Brain pericyte (primary cell): ENCODE results near the gene AFP.

ENCODE experiments used
- DNase-seq: peaks from one replicate; pipeline ENCODE4 v3.0.0-alpha.2; 2012; ENCODE audit warnings: low read depth, low spot score

The AFP gene

GRCh38 chr4:73414936-73415271, 21.1 kb upstream of the AFP start:
- DNase-seq = no peak

- no peak for DNase-seq
These were observed 20.2 kb upstream of the AFP start for GRCh38 chr4:73415807-73416238.

GRCh38 chr4:73416423-73417087, 19.5 kb upstream of the AFP start:
- no peak for DNase-seq

- no peak for DNase-seq
These were observed 18.7 kb upstream of the AFP start for GRCh38 chr4:73417342-73417741.

DNA sequence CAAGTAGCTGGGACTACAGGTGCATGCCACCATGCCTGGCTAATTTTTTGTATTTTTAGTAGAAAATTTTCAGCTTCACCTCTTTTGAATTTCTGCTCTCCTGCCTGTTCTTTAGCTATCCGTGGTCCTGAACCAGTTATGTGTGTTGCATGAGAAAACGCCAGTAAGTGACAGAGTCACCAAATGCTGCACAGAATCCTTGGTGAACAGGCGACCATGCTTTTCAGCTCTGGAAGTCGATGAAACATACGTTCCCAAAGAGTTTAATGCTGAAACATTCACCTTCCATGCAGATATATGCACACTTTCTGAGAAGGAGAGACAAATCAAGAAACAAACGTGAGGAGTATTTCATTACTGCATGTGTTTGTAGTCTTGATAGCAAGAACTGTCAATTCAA, 18.0 kb upstream of the AFP start:
- no peak for DNase-seq

GRCh38 chr4:73418677-73419076, 17.3 kb upstream of the AFP start:
- no peak for DNase-seq

DNA sequence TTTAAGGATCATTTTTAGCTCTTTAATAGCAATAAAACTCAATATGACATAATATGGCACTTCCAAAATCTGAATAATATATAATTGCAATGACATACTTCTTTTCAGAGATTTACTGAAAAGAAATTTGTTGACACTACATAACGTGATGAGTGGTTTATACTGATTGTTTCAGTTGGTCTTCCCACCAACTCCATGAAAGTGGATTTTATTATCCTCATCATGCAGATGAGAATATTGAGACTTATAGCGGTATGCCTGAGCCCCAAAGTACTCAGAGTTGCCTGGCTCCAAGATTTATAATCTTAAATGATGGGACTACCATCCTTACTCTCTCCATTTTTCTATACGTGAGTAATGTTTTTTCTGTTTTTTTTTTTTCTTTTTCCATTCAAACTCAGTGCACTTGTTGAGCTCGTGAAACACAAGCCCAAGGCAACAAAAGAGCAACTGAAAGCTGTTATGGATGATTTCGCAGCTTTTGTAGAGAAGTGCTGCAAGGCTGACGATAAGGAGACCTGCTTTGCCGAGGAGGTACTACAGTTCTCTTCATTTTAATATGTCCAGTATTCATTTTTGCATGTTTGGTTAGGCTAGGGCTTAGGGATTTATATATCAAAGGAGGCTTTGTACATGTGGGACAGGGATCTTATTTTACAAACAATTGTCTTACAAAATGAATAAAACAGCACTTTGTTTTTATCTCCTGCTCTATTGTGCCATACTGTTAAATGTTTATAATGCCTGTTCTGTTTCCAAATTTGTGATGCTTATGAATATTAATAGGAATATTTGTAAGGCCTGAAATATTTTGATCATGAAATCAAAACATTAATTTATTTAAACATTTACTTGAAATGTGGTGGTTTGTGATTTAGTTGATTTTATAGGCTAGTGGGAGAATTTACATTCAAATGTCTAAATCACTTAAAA, 16.6 kb upstream of the AFP start:
- no peak for DNase-seq

GRCh38 chr4:73420615-73421014, 15.4 kb upstream of the AFP start:
- DNase-seq = no peak

DNA sequence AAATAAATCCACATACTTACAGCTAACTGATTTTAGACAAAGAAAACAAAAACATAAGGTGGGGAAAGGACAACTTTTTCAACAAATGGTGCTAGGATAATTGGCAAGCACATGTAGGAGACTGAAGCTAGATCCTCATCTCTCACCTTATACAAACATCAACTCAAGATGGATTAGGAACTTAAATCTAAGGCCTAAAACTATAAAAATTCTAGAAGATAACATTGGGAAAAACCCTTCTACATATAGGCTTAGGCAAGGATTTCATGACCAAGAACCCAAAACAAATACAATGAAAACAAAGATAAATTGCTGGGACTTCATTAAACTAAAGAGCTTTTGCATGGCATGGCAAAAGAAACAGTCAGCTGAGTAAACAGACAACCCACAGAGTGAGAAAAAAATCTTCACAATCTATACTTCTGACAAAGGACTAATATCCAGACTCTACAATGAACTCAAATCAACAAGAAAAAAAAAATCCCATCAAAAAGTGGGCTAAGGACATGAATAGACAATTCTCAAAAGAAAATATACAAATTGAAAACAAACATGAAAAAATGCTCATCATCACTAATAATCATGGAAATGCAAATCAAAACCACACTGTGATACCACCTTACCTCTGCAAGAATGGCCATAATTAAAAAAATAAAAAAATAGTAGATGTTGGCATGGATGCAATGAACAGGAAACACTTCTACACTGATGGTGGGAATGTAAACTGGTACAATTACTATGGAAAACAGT, 14.1 kb upstream of the AFP start:
- DNase-seq = no peak

GRCh38 chr4:73422458-73422752, 13.6 kb upstream of the AFP start:
- no peak for DNase-seq

GRCh38 chr4:73423184-73423583, 12.8 kb upstream of the AFP start:
- DNase-seq = no peak

- DNase-seq = no peak
These were observed 9.4 kb upstream of the AFP start for GRCh38 chr4:73426666-73427065.

- no peak for DNase-seq
These were observed 6.9 kb upstream of the AFP start for GRCh38 chr4:73429118-73429517.

GRCh38 chr4:73429826-73430587, 6.0 kb upstream of the AFP start:
- DNase-seq = no peak

- DNase-seq = no peak
These were observed 4.2 kb upstream of the AFP start for GRCh38 chr4:73431813-73432168.

- DNase-seq = no peak
These were observed 3.6 kb upstream of the AFP start for GRCh38 chr4:73432169-73433000.

DNA sequence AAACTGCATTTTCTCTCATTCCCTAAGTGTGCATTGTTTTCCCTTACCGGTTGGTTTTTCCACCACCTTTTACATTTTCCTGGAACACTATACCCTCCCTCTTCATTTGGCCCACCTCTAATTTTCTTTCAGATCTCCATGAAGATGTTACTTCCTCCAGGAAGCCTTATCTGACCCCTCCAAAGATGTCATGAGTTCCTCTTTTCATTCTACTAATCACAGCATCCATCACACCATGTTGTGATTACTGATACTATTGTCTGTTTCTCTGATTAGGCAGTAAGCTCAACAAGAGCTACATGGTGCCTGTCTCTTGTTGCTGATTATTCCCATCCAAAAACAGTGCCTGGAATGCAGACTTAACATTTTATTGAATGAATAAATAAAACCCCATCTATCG, 2.9 kb upstream of the AFP start:
- DNase-seq = no peak

DNA sequence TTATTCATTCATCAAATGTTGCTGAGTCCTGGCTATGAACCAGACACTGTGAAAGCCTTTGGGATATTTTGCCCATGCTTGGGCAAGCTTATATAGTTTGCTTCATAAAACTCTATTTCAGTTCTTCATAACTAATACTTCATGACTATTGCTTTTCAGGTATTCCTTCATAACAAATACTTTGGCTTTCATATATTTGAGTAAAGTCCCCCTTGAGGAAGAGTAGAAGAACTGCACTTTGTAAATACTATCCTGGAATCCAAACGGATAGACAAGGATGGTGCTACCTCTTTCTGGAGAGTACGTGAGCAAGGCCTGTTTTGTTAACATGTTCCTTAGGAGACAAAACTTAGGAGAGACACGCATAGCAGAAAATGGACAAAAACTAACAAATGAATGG, 1.7 kb upstream of the AFP start:
- no peak for DNase-seq

- no peak for DNase-seq
These were observed 895 bp downstream of the AFP start for GRCh38 chr4:73436674-73437557.

DNA sequence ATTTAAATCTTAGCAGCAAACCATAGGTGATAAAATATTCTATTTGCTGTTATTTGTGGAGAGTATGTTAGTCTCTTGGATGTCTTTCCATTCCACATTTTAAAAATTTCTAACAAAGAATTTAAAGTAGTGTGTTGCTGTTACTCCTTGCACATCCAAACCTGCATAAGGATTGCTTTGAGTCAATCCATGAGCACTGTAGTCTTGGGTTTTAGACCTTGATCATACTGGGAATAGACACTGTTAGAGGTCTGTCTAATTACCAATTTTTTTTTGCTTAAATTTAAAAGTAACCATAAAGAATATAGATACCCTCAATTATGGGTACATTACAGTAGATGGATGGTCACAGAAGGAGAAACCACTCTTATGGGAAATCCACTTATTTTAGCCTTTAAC, 1.5 kb downstream of the AFP start:
- no peak for DNase-seq
